GM20431 (cell line): ENCODE measurements around the gene SMARCAL1.
"Not testable (repeated sequence)": the region's sequence is repeated elsewhere in the genome, so short reads cannot be mapped to it uniquely, and the experiment has no call there.

ENCODE experiments used
- in situ Hi-C: fragments of 300-500 bp; cut with MseI, MboI; formaldehyde crosslinking; loops from one replicate; pipeline ENCODE4 v1.15.0; 2020; ENCODE audit warnings: low sequenced_read_pairs; ENCODE audit not compliant: unreplicated experiment

SMARCAL1 gene

GRCh38 chr2:216412022-216412999 lies at the start of gene SMARCAL1:
TSS of gene SMARCAL1 (plus strand) at chr2:216412484. CDS start at chr2:216414705, 2,221 bp downstream.
- in situ Hi-C loops = no loop called here

- in situ Hi-C loops = no loop called here
Measured at GRCh38 chr2:216362730-216363129, 49.6 kb upstream of the SMARCAL1 start.

- in situ Hi-C loops = no loop called here
Measured at GRCh38 chr2:216363221-216363620, 49.1 kb upstream of the SMARCAL1 start.

GRCh38 chr2:216365518-216365917 lies 46.8 kb upstream of the SMARCAL1 start:
- in situ Hi-C loops = no loop called here

- in situ Hi-C loops = no loop called here
Measured at GRCh38 chr2:216366777-216367471, 45.4 kb upstream of the SMARCAL1 start.

GRCh38 chr2:216369821-216370220 lies 42.5 kb upstream of the SMARCAL1 start:
- in situ Hi-C loops = no loop called here

- in situ Hi-C loops = no loop called here
Measured at GRCh38 chr2:216370961-216371712, 41.1 kb upstream of the SMARCAL1 start.

- in situ Hi-C loops = no loop called here
Measured at GRCh38 chr2:216371721-216372702, 40.3 kb upstream of the SMARCAL1 start, which contains the start of gene MARCHF4. TSS of gene MARCHF4 (minus strand) at chr2:216372483. CDS start at chr2:216370260, 2,223 bp downstream.

GRCh38 chr2:216372761-216373291 lies 39.5 kb upstream of the SMARCAL1 start:
- in situ Hi-C loops = no loop called here

- in situ Hi-C loops = no loop called here
Measured at GRCh38 chr2:216373896-216374295, 38.4 kb upstream of the SMARCAL1 start.

- in situ Hi-C loops = no loop called here
Measured at GRCh38 chr2:216375286-216375685, 37.0 kb upstream of the SMARCAL1 start.

- in situ Hi-C loops = no loop called here
Measured at GRCh38 chr2:216379977-216380376, 32.3 kb upstream of the SMARCAL1 start.

- in situ Hi-C loops = not testable (repeated sequence)
Measured at GRCh38 chr2:216384409-216384808, 27.9 kb upstream of the SMARCAL1 start.

GRCh38 chr2:216385478-216385877 lies 26.8 kb upstream of the SMARCAL1 start:
- in situ Hi-C loops = no loop called here

- in situ Hi-C loops = no loop called here
Measured at GRCh38 chr2:216387262-216387661, 25.0 kb upstream of the SMARCAL1 start.

GRCh38 chr2:216388046-216388884 lies 24.0 kb upstream of the SMARCAL1 start:
- in situ Hi-C loops = no loop called here

- in situ Hi-C loops = no loop called here
Measured at GRCh38 chr2:216389570-216389969, 22.7 kb upstream of the SMARCAL1 start.

GRCh38 chr2:216391401-216391800 lies 20.9 kb upstream of the SMARCAL1 start:
- in situ Hi-C loops = no loop called here
